ENCODE data around the gene LRRC19. TPM values are rescaled to one million over a fixed set of nuclear protein-coding genes. Genes with fewer than 3 reads are reported as not detected.

The LRRC19 gene
- total and polyA plus RNA-seq, 2 donors (not counting 1 experiment from before 2014, with no cell fraction given): not detected

DNA sequence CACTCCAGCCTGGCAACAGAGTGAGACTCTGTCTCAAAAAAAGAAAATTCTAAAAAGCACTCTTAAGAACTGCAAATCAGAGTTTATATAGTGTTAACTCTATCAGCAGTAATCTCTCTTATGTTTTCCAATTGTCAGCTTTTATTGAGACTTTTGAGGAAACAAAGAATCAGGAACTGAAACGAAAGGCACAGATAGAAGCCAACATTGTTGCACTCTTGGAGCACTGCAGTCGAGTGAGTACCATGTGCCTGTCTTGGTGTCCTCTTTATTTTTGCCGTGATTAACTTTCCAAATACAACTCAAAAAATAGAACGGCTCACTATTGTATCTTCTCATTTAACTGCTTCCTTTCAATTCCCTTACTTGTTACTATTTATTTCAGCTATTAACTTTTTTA lies 41.7 kb upstream of the LRRC19 start:
- Mint-ChIP-seq H3K9me3 (ENCODE audit: insufficient read depth) (no peaks in the 10 kb centered on the region), H3K4me1 (no peaks in the 10 kb centered on the region), H3K27ac (no peak overlapping the region), H3K27me3 (no peaks in the 10 kb centered on the region), H3K4me3 (no peak overlapping the region)
- TF ChIP-seq, protein P1, sequence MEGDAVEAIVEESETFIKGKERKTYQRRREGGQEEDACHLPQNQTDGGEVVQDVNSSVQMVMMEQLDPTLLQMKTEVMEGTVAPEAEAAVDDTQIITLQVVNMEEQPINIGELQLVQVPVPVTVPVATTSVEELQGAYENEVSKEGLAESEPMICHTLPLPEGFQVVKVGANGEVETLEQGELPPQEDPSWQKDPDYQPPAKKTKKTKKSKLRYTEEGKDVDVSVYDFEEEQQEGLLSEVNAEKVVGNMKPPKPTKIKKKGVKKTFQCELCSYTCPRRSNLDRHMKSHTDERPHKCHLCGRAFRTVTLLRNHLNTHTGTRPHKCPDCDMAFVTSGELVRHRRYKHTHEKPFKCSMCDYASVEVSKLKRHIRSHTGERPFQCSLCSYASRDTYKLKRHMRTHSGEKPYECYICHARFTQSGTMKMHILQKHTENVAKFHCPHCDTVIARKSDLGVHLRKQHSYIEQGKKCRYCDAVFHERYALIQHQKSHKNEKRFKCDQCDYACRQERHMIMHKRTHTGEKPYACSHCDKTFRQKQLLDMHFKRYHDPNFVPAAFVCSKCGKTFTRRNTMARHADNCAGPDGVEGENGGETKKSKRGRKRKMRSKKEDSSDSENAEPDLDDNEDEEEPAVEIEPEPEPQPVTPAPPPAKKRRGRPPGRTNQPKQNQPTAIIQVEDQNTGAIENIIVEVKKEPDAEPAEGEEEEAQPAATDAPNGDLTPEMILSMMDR (IDR thresholded peaks at IDR 0.05): no peak
- TF ChIP-seq EZH2 (IDR thresholded peaks at IDR 0.05; ENCODE audit: borderline replicate concordance, insufficient read depth, low read depth, low read length, poor library complexity, severe bottlenecking): no peak
- intact Hi-C loops (cut with micrococcal nuclease): no loop called here
- Histone ChIP-seq H3K9me3 (ENCODE audit: control extremely low read depth in 1 of 3, control insufficient read depth in 2 of 3, insufficient read depth in 1 of 3, low read length in 2 of 3) (no peaks in the 10 kb centered on the region), H3K36me3 (replicated peaks in 1 of 2; ENCODE audit: control extremely low read depth in 1 of 2, control insufficient read depth in 1 of 2, extremely low read depth in 1 of 2, insufficient read depth in 2 of 2, low read length in 1 of 2) (peaks cover 0 to 7% of the 10 kb centered on the region in 2 experiments), H3K27ac (ENCODE audit: low read length in 2 of 2) (no peak overlapping the region), H3K4me2 (replicated peaks; ENCODE audit: low read depth, low read length, poor library complexity, severe bottlenecking) (no peak overlapping the region), H3K9ac (ENCODE audit: low read length) (no peak overlapping the region), H3K79me2 (ENCODE audit: control insufficient read depth, insufficient read depth, low read length) (no peaks in the 10 kb centered on the region), H4K20me1 (ENCODE audit: control insufficient read depth, insufficient read depth, low read length, poor library complexity, severe bottlenecking) (no peaks in the 10 kb centered on the region), H3K27me3 (replicated peaks in 1 of 4; ENCODE audit: control extremely low read depth in 1 of 4, control insufficient read depth in 3 of 4, insufficient read depth in 4 of 4, low read length in 3 of 4) (no peaks in the 10 kb centered on the region), H2AFZ (ENCODE audit: insufficient read depth, low read depth, low read length, poor library complexity, severe bottlenecking) (no peak overlapping the region), H3K4me3 (ENCODE audit: control extremely low read depth in 1 of 5, extremely low read depth in 1 of 5, insufficient read depth in 1 of 5, low read depth in 2 of 5, low read length in 4 of 5) (no peak overlapping the region), H3K4me1 (ENCODE audit: control insufficient read depth in 2 of 2, insufficient read depth in 2 of 2, low read length in 2 of 2) (no peaks in the 10 kb centered on the region)
- WGBS (ENCODE audit: insufficient coverage): 81% methylated on average over 3 of the region's 4 CpGs
- ChIA-PET POLR2A (no interaction called here), CTCF (interaction anchor here (1.4 kb wide), 1 partner anchor 10 kb away, joined by 4 read pairs; no protein-coding TSS in a partner anchor)
- ATAC-seq (ENCODE audit: low read depth) (no peak), DNase-seq (no peak)

GRCh38 chr9:27043176-27043575 lies 37.7 kb upstream of the LRRC19 start:
- no peak for TF ChIP-seq EZH2 (IDR thresholded peaks at IDR 0.05; ENCODE audit: borderline replicate concordance, insufficient read depth, low read depth, low read length, poor library complexity, severe bottlenecking)
- TF ChIP-seq, protein P1 (IDR thresholded peaks at IDR 0.05): no peak
- no peaks in the 10 kb centered on the region for H3K9me3 ChIP-seq (ENCODE audit: control extremely low read depth in 1 of 3, control insufficient read depth in 2 of 3, insufficient read depth in 1 of 3, low read length in 2 of 3)
- H3K4me2 ChIP-seq (replicated peaks; ENCODE audit: low read depth, low read length, poor library complexity, severe bottlenecking): no peak overlapping the region
- H3K27ac ChIP-seq (ENCODE audit: low read length in 2 of 2): no peak overlapping the region
- Mint-ChIP-seq H3K4me3 (no peak overlapping the region), H3K4me1 (no peaks in the 10 kb centered on the region), H3K27me3 (no peaks in the 10 kb centered on the region), H3K9me3 (ENCODE audit: insufficient read depth) (no peaks in the 10 kb centered on the region), H3K27ac (no peak overlapping the region)
- ATAC-seq (ENCODE audit: low read depth) (no peak), DNase-seq (no peak)
- H3K79me2 ChIP-seq (ENCODE audit: control insufficient read depth, insufficient read depth, low read length): no peaks in the 10 kb centered on the region
- H3K27me3 ChIP-seq (replicated peaks in 1 of 4; ENCODE audit: control extremely low read depth in 1 of 4, control insufficient read depth in 3 of 4, insufficient read depth in 4 of 4, low read length in 3 of 4): no peaks in the 10 kb centered on the region
- intact Hi-C loops (cut with micrococcal nuclease): no loop called here
- no peaks in the 10 kb centered on the region for H4K20me1 ChIP-seq (ENCODE audit: control insufficient read depth, insufficient read depth, low read length, poor library complexity, severe bottlenecking)
- ChIA-PET POLR2A (no interaction called here), CTCF (no interaction called here)
- H3K9ac ChIP-seq (ENCODE audit: low read length): no peak overlapping the region
- H3K4me1 ChIP-seq (ENCODE audit: control insufficient read depth in 2 of 2, insufficient read depth in 2 of 2, low read length in 2 of 2): no peaks in the 10 kb centered on the region
- no peak overlapping the region for H3K4me3 ChIP-seq (ENCODE audit: control extremely low read depth in 1 of 5, extremely low read depth in 1 of 5, insufficient read depth in 1 of 5, low read depth in 2 of 5, low read length in 4 of 5)
- H2AFZ ChIP-seq (ENCODE audit: insufficient read depth, low read depth, low read length, poor library complexity, severe bottlenecking): no peak overlapping the region
- 100% methylated on average over 2 of the region's 2 CpGs for WGBS (ENCODE audit: insufficient coverage)
- H3K36me3 ChIP-seq (replicated peaks in 1 of 2; ENCODE audit: control extremely low read depth in 1 of 2, control insufficient read depth in 1 of 2, extremely low read depth in 1 of 2, insufficient read depth in 2 of 2, low read length in 1 of 2): no peaks in the 10 kb centered on the region
